ENCODE data around the gene CEPT1. TPM values are rescaled to one million over a fixed set of nuclear protein-coding genes. Genes with fewer than 3 reads are reported as not detected.
A peak's percentile ranks its signal among the peaks of the same experiment; 100 is the strongest.

CEPT1 gene
- polyA plus RNA-seq, 3 donors, result 20.8 to 44.3 (median 26.9) TPM

GRCh38 chr1:111227851-111228747, 88.1 kb downstream of the CEPT1 start:
- 80% methylated on average over 2 of the region's 6 CpGs for WGBS (ENCODE audit: insufficient coverage)
- Mint-ChIP-seq H3K27me3 (ENCODE audit: low read depth in 3 of 3) (peaks cover 0 to 2% (median 0%) of the 10 kb centered on the region in 3 donors), H3K27ac (peak overlapping the region in 4 of 7 donors; percentile 55 to 87 (median 74)), H3K4me1 (peaks cover 30% of the 10 kb centered on the region), H3K36me3 (no peaks in the 10 kb centered on the region), H3K9me3 (no peaks in the 10 kb centered on the region), H3K4me3 (peak overlapping the region in 1 of 2 donors; percentile 75)
- no peak overlapping the region for H2AFZ ChIP-seq (ENCODE audit: insufficient read depth, low read depth, low read length, poor library complexity, severe bottlenecking)
- H3K27ac ChIP-seq (ENCODE audit: low read depth in 1 of 2, low read length in 2 of 2), result peak overlapping the region in 1 of 2 donors; percentile 58
- peak overlapping the region; percentile 40 for H3K4me2 ChIP-seq (replicated peaks; ENCODE audit: extremely low read depth, low read length, poor library complexity, severe bottlenecking)
- H3K36me3 ChIP-seq (replicated peaks in 1 of 2; ENCODE audit: control insufficient read depth in 1 of 2, insufficient read depth in 2 of 2, low read length in 2 of 2), result no peaks in the 10 kb centered on the region
- no peaks in the 10 kb centered on the region for H3K9me3 ChIP-seq (replicated peaks in 1 of 2; ENCODE audit: control insufficient read depth in 1 of 2, insufficient read depth in 1 of 2, low read length in 2 of 2)
- intact Hi-C loops (cut with micrococcal nuclease), result loop anchor here in 1 of 2 donors (10.0 kb wide), 2 partner anchors 117 to 177 kb away; no protein-coding TSS in a partner anchor
- no peak for DNase-seq
- peaks cover 22 to 23% of the 10 kb centered on the region in 2 donors for H3K4me1 ChIP-seq (ENCODE audit: control insufficient read depth in 1 of 2, insufficient read depth in 2 of 2, low read length in 2 of 2)
- peak overlapping the region in 1 of 3 experiments; percentile 26 for H3K4me3 ChIP-seq (replicated peaks in 1 of 3; ENCODE audit: low read depth in 2 of 3, low read length in 3 of 3)
- no peaks in the 10 kb centered on the region for H3K79me2 ChIP-seq (ENCODE audit: insufficient read depth, low read length)
- H3K27me3 ChIP-seq (ENCODE audit: control insufficient read depth in 2 of 2, insufficient read depth in 2 of 2, low read length in 2 of 2), result no peaks in the 10 kb centered on the region
- H3K9ac ChIP-seq (ENCODE audit: insufficient read depth, low read length, poor library complexity, severe bottlenecking), result no peak overlapping the region
- TF ChIP-seq, protein P1, sequence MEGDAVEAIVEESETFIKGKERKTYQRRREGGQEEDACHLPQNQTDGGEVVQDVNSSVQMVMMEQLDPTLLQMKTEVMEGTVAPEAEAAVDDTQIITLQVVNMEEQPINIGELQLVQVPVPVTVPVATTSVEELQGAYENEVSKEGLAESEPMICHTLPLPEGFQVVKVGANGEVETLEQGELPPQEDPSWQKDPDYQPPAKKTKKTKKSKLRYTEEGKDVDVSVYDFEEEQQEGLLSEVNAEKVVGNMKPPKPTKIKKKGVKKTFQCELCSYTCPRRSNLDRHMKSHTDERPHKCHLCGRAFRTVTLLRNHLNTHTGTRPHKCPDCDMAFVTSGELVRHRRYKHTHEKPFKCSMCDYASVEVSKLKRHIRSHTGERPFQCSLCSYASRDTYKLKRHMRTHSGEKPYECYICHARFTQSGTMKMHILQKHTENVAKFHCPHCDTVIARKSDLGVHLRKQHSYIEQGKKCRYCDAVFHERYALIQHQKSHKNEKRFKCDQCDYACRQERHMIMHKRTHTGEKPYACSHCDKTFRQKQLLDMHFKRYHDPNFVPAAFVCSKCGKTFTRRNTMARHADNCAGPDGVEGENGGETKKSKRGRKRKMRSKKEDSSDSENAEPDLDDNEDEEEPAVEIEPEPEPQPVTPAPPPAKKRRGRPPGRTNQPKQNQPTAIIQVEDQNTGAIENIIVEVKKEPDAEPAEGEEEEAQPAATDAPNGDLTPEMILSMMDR (IDR thresholded peaks at IDR 0.05), result no peak
- no peaks in the 10 kb centered on the region for H4K20me1 ChIP-seq (ENCODE audit: insufficient read depth, low read length)

DNA sequence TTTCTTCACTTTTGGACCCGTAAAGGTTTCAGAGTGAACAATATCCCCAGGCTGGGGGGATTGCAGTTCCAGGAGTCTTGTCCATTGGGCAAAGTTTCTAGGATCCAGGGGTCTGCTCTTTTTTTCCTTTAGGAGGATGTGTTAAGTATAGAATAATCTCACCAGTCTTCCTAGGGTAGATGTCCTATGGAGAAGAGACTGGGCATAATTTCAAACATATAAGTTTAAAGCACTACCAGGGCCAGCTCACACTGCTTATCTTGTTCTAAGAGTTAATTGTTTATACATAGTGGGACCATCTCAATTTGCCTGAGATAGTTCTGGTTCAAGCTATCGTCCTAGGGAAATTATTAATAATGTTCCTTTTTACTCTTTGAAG, 88.7 kb downstream of the CEPT1 start:
- Mint-ChIP-seq H3K36me3 (no peaks in the 10 kb centered on the region), H3K4me1 (peaks cover 26% of the 10 kb centered on the region), H3K27ac (no peak overlapping the region), H3K27me3 (ENCODE audit: low read depth in 3 of 3) (peaks cover 0 to 2% (median 0%) of the 10 kb centered on the region in 3 donors), H3K9me3 (no peaks in the 10 kb centered on the region), H3K4me3 (no peak overlapping the region)
- DNase-seq, result no peak
- Histone ChIP-seq H3K4me1 (ENCODE audit: control insufficient read depth in 1 of 2, insufficient read depth in 2 of 2, low read length in 2 of 2) (peaks cover 19 to 22% of the 10 kb centered on the region in 2 donors), H3K4me2 (replicated peaks; ENCODE audit: extremely low read depth, low read length, poor library complexity, severe bottlenecking) (no peak overlapping the region), H3K9me3 (replicated peaks in 1 of 2; ENCODE audit: control insufficient read depth in 1 of 2, insufficient read depth in 1 of 2, low read length in 2 of 2) (no peaks in the 10 kb centered on the region), H3K27me3 (ENCODE audit: control insufficient read depth in 2 of 2, insufficient read depth in 2 of 2, low read length in 2 of 2) (no peaks in the 10 kb centered on the region), H3K4me3 (replicated peaks in 1 of 3; ENCODE audit: low read depth in 2 of 3, low read length in 3 of 3) (no peak overlapping the region), H3K36me3 (replicated peaks in 1 of 2; ENCODE audit: control insufficient read depth in 1 of 2, insufficient read depth in 2 of 2, low read length in 2 of 2) (no peaks in the 10 kb centered on the region), H3K79me2 (ENCODE audit: insufficient read depth, low read length) (no peaks in the 10 kb centered on the region), H3K27ac (ENCODE audit: low read depth in 1 of 2, low read length in 2 of 2) (no peak overlapping the region), H3K9ac (ENCODE audit: insufficient read depth, low read length, poor library complexity, severe bottlenecking) (no peak overlapping the region), H4K20me1 (ENCODE audit: insufficient read depth, low read length) (no peaks in the 10 kb centered on the region), H2AFZ (ENCODE audit: insufficient read depth, low read depth, low read length, poor library complexity, severe bottlenecking) (no peak overlapping the region)
- intact Hi-C loops (cut with micrococcal nuclease), result loop anchor here in 1 of 2 donors (10.0 kb wide), 2 partner anchors 116 to 176 kb away; no protein-coding TSS in a partner anchor
- TF ChIP-seq, protein P1 (IDR thresholded peaks at IDR 0.05), result no peak
- WGBS (ENCODE audit: insufficient coverage), result no CpG with 5 or more reads among the region's 2 CpGs

Measured in CD14-positive monocyte (primary cell).